HG03066 (cell line): ENCODE data around the gene CAMTA1.

ENCODE experiments used
- ATAC-seq: cut with Tn5 transposase; IDR thresholded peaks from one replicate; pipeline ENCODE4 v1.9.1; 2021; ENCODE audit warnings: low read depth; ENCODE audit not compliant: unreplicated experiment

The CAMTA1 gene

DNA sequence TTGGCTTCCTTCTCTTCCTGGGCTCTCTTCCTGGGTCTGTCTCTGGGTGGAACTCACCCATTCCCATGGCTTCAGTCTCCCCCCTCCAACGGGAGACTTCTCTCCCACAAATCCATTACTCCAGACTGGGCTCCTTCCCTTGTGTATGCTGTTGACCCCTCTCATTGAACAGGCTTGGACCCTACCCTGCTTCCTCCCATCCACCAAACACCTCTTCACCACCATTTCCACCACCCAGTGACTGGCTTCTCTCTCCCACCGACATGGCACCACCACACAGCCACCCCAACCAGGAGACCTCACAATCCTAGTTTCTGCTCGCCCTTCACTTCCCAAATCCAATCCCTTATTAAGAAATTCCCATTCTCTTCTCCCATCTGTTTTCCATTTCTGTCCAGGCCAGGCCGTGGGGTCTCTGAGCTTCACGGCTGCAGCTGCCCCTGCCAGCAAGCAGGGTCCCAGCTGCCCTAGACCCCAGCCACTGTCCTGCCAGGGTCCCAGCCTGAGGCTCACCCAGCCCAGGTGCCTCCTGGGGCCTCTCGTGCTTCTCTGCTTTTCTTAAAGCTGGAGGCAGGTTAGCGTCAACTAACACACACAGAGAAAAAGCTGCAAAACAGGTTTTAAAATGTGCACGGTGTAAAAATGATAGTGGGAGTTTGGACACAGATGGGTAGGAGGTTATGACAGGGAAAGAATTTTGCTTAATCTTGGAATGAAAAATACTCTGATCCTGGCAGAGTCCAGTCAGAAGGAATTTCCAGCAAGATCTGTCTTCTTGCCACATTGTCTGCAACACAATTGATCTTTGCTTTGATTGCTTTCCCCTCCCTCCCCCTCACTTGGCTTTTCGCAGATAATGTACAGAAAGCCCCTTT is 602.0 kb downstream of the CAMTA1 start:
- ATAC-seq, result no peak

DNA sequence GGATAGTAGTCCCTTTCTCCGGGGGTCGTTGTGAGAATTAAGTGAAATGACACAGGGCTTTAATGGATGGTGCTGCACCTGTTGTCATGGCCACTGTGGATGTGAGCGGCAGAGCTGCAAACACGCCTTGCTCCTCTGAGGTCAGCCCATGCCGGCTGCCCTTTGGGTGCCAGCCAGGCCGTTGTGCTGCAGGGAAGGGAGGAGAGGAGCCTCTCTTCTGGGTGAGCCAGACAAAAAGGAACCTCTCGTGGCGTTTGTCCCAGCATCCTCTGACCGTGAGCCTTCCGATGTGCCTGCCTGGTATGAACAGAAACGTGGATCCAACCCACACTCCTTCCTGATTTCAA is 602.9 kb downstream of the CAMTA1 start:
- ATAC-seq, result no peak

GRCh38 chr1:7388488-7389185 is 603.4 kb downstream of the CAMTA1 start:
- ATAC-seq, result no peak

GRCh38 chr1:7389201-7389905 is 604.1 kb downstream of the CAMTA1 start:
- no peak for ATAC-seq

- ATAC-seq, result no peak
Measured at GRCh38 chr1:7389906-7390603, 604.8 kb downstream of the CAMTA1 start.

GRCh38 chr1:7390604-7391000 is 605.3 kb downstream of the CAMTA1 start:
- no peak for ATAC-seq

GRCh38 chr1:7393136-7393535 is 607.9 kb downstream of the CAMTA1 start:
- no peak for ATAC-seq

DNA sequence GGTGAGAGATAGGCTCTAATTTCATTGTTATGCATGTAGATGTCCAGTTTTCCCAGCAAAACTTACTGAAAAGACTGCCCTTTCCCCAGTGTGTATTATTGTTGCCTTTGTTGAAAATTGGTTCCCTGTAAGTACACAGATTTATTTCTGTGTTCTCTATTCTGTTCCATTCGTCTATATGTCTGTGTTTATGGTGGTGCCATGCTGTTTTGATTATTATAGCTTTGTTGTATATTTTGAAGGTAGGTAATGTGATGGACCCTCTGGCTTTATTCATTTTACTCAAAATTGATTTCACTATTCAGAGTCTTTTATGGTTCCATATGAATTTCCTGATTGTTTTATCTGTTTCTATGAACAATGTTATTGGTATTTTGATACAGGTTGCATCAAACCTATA is 610.0 kb downstream of the CAMTA1 start:
- ATAC-seq, result no peak

DNA sequence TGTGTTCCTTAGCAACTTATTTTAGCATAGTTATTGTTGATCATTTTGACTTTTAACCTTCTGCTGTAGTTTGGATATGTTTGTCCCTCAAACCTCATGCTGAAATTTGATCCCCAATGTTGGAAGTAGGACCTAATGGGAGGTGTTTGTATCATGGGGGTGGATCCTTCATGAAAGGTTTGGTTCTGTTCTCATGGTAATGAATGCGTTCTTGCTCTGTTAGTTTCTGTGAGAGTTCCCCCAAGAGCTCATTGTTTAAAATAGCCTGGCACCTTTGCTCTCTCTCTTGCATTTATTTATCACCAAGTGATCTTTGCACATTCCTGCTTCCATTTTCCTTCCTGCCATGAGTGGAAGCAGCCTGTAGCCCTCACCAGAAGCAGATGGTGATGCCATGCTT is 613.7 kb downstream of the CAMTA1 start:
- ATAC-seq, result no peak

GRCh38 chr1:7399514-7400125 is 614.4 kb downstream of the CAMTA1 start:
- ATAC-seq, result no peak

DNA sequence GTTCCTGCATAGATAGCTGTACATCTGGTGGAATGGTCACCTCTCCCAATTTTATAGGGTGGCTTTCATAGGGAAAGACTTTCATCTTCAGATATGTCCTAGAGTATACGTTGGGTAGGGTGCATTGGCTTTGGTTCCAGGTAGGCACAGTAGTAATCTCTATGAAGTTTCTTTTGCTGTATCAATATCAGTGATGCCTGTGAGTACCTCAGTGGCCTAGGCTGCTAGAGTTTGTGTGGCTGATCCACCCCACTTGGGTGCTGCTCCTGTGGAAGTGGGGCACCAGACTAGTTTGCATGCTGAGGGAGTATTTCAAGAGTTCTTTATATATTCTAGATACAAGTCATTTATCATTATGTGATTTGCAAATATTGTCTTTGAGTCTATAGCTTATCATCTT is 615.3 kb downstream of the CAMTA1 start:
- no peak for ATAC-seq

- ATAC-seq, result no peak
Measured at GRCh38 chr1:7401814-7402547, 616.7 kb downstream of the CAMTA1 start.

GRCh38 chr1:7402548-7402850 is 617.2 kb downstream of the CAMTA1 start:
- ATAC-seq, result no peak

DNA sequence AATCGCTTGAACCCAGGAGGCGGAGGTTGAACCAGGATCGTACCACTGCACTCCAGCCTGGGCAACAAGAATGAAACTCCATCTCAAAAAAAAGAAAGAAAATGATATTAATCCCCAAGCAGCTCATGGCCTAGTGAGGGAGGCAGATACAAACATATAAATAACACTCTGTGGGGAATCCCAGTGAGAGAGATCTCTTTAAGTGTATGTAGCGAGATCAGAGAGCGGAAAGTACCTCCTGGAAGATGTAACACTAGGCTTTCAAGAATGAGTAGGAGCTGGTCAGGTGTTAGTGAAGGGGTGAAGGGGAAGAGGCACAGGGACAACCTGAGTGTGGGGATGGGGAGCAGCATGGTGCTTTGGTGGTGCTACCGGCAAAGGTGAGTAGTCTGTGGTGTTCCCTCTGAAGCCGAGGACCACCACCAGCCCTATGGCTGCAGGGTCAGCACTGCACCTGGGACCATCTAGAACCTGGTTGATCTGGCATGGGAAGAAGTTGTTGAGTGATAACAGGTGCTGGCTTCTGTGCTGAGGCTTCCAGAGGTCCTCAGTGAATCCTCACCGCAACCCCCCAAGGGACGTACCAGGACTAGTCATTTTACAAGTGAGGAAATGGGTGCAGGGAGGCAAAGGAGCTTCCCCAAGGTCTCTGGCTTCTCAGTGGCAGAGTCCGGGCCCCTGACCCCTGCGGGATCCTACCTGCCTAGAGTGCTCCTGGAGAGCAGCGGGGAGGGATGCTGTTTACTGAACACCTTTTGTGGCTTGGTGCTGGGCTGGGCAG is 618.2 kb downstream of the CAMTA1 start:
- no peak for ATAC-seq

- no peak for ATAC-seq
Measured at GRCh38 chr1:7404046-7404742, 618.9 kb downstream of the CAMTA1 start.

- ATAC-seq, result no peak
Measured at GRCh38 chr1:7405844-7406500, 620.7 kb downstream of the CAMTA1 start.

GRCh38 chr1:7406641-7407543 is 621.6 kb downstream of the CAMTA1 start:
- ATAC-seq, result no peak
